ENCODE measurements around the gene SDC4. TPM values are rescaled to one million over a fixed set of nuclear protein-coding genes. Genes with fewer than 3 reads are reported as not detected.
"Not testable (repeated sequence)": the region's sequence is repeated elsewhere in the genome, so short reads cannot be mapped to it uniquely, and the experiment has no call there.

SDC4 gene
- total and polyA plus RNA-seq, 7 experiments from 2014 or later = 0.21 to 46.7 (median 0.47) TPM; not detected in 1

GRCh38 chr20:45354423-45355208, 6.4 kb upstream of the SDC4 start:
- ATAC-seq = no peak
- Mint-ChIP-seq H3K4me3 (peak overlapping the region in 1 of 10 donors; percentile 82), H3K36me3 (no peaks in the 10 kb centered on the region), H3K9me3 (no peaks in the 10 kb centered on the region), H3K27ac (peak overlapping the region in 1 of 9 donors; percentile 92), H3K4me1 (peaks cover 0 to 64% (median 0%) of the 10 kb centered on the region in 7 donors), H3K27me3 (no peaks in the 10 kb centered on the region)
- ChIA-PET POLR2A (interaction anchor here (1.0 kb wide), 1 partner anchor 19 kb away, joined by 3 read pairs; no protein-coding TSS in a partner anchor), CTCF (interaction anchor here (1.0 to 1.7 kb wide), 2 partner anchors 19 to 95 kb away, joined by 3 to 4 read pairs; no protein-coding TSS in a partner anchor)
- no peaks in the 10 kb centered on the region for H3K36me3 ChIP-seq (ENCODE audit: control insufficient read depth in 2 of 3, insufficient read depth in 3 of 3, low read length in 3 of 3)
- no peaks in the 10 kb centered on the region for H3K27me3 ChIP-seq (ENCODE audit: control insufficient read depth in 2 of 2, insufficient read depth in 2 of 2, low read length in 2 of 2)
- no peak overlapping the region for H3K4me3 ChIP-seq (ENCODE audit: low read length)
- no peaks in the 10 kb centered on the region for H3K9me3 ChIP-seq (ENCODE audit: control insufficient read depth in 2 of 3, low read length in 3 of 3)
- H3K27ac ChIP-seq (ENCODE audit: low read depth, low read length) = no peak overlapping the region
- no peak for DNase-seq
- intact Hi-C loops (cut with micrococcal nuclease) = no loop called here
- H3K4me1 ChIP-seq (ENCODE audit: control insufficient read depth in 2 of 2, insufficient read depth in 2 of 2, low read length in 2 of 2) = no peaks in the 10 kb centered on the region

- Histone ChIP-seq H3K27me3 (ENCODE audit: control insufficient read depth in 2 of 2, insufficient read depth in 2 of 2, low read length in 2 of 2) (no peaks in the 10 kb centered on the region), H3K9me3 (ENCODE audit: control insufficient read depth in 2 of 3, low read length in 3 of 3) (no peaks in the 10 kb centered on the region), H3K4me3 (ENCODE audit: low read length) (no peak overlapping the region), H3K36me3 (ENCODE audit: control insufficient read depth in 2 of 3, insufficient read depth in 3 of 3, low read length in 3 of 3) (no peaks in the 10 kb centered on the region), H3K27ac (ENCODE audit: low read depth, low read length) (no peak overlapping the region), H3K4me1 (ENCODE audit: control insufficient read depth in 2 of 2, insufficient read depth in 2 of 2, low read length in 2 of 2) (no peaks in the 10 kb centered on the region)
- peaks cover 0 to 60% (median 0%) of the 10 kb centered on the region in 7 donors for H3K4me1 Mint-ChIP-seq
- ChIA-PET CTCF (no interaction called here), POLR2A (interaction anchor here (1.0 kb wide), 1 partner anchor 20 kb away, joined by 3 read pairs; no protein-coding TSS in a partner anchor)
- H3K27me3 Mint-ChIP-seq = no peaks in the 10 kb centered on the region
- intact Hi-C loops (cut with micrococcal nuclease) = no loop called here
- ATAC-seq = no peak
- H3K27ac Mint-ChIP-seq = peak overlapping the region in 1 of 9 donors; percentile 92
- H3K36me3 Mint-ChIP-seq = no peaks in the 10 kb centered on the region
- H3K9me3 Mint-ChIP-seq = no peaks in the 10 kb centered on the region
- H3K4me3 Mint-ChIP-seq = no peak overlapping the region
- no peak for DNase-seq
These were observed 5.5 kb upstream of the SDC4 start for GRCh38 chr20:45353746-45354145.

- Histone ChIP-seq H3K27me3 (ENCODE audit: control insufficient read depth in 2 of 2, insufficient read depth in 2 of 2, low read length in 2 of 2) (no peaks in the 10 kb centered on the region), H3K4me3 (ENCODE audit: low read length) (no peak overlapping the region), H3K27ac (ENCODE audit: low read depth, low read length) (no peak overlapping the region), H3K4me1 (ENCODE audit: control insufficient read depth in 2 of 2, insufficient read depth in 2 of 2, low read length in 2 of 2) (peaks cover 1% of the 10 kb centered on the region in 2 donors), H3K36me3 (ENCODE audit: control insufficient read depth in 2 of 3, insufficient read depth in 3 of 3, low read length in 3 of 3) (no peaks in the 10 kb centered on the region), H3K9me3 (ENCODE audit: control insufficient read depth in 2 of 3, low read length in 3 of 3) (no peaks in the 10 kb centered on the region)
- no peak for ATAC-seq
- no peak overlapping the region for H3K4me3 Mint-ChIP-seq
- POLR2A ChIA-PET = interaction anchor here (1.7 kb wide), 1 partner anchor 10 kb away, joined by 4 read pairs; the partner anchor contains the start of gene SYS1
- intact Hi-C loops (cut with micrococcal nuclease) = no loop called here
- no peaks in the 10 kb centered on the region for H3K9me3 Mint-ChIP-seq
- DNase-seq = no peak
- H3K27ac Mint-ChIP-seq = no peak overlapping the region
- CTCF ChIA-PET = no interaction called here
- no peaks in the 10 kb centered on the region for H3K36me3 Mint-ChIP-seq
- peaks cover 0 to 52% (median under 1%) of the 10 kb centered on the region in 7 donors for H3K4me1 Mint-ChIP-seq
- no peaks in the 10 kb centered on the region for H3K27me3 Mint-ChIP-seq
These were observed 4.5 kb upstream of the SDC4 start for GRCh38 chr20:45352729-45353128.

- CTCF ChIA-PET = interaction anchor here (1.2 kb wide), 1 partner anchor 11 kb away, joined by 3 read pairs; no protein-coding TSS in a partner anchor
- H3K9me3 ChIP-seq (ENCODE audit: control insufficient read depth in 2 of 3, low read length in 3 of 3); H3K27me3 ChIP-seq (ENCODE audit: control insufficient read depth in 2 of 2, insufficient read depth in 2 of 2, low read length in 2 of 2); H3K36me3 Mint-ChIP-seq; H3K36me3 ChIP-seq (ENCODE audit: control insufficient read depth in 2 of 3, insufficient read depth in 3 of 3, low read length in 3 of 3); DNase-seq; POLR2A ChIA-PET; intact Hi-C loops (cut with micrococcal nuclease); H3K27ac Mint-ChIP-seq; H3K4me3 Mint-ChIP-seq; H3K27ac ChIP-seq (ENCODE audit: low read depth, low read length); ATAC-seq; H3K9me3 Mint-ChIP-seq; H3K4me1 ChIP-seq (ENCODE audit: control insufficient read depth in 2 of 2, insufficient read depth in 2 of 2, low read length in 2 of 2); H3K4me3 ChIP-seq (ENCODE audit: low read length): not testable (repeated sequence)
- H3K4me1 Mint-ChIP-seq = peaks cover 3 to 58% (median 7%) of the 10 kb centered on the region in 7 donors
- peaks cover 0 to 13% (median 7%) of the 10 kb centered on the region in 5 donors for H3K27me3 Mint-ChIP-seq
These were observed 2.6 kb upstream of the SDC4 start for GRCh38 chr20:45350795-45351194.

- Histone ChIP-seq H3K9me3 (ENCODE audit: control insufficient read depth in 2 of 3, low read length in 3 of 3) (no peaks in the 10 kb centered on the region), H3K36me3 (ENCODE audit: control insufficient read depth in 2 of 3, insufficient read depth in 3 of 3, low read length in 3 of 3) (no peaks in the 10 kb centered on the region), H3K4me3 (ENCODE audit: low read length) (no peak overlapping the region), H3K27me3 (ENCODE audit: control insufficient read depth in 2 of 2, insufficient read depth in 2 of 2, low read length in 2 of 2) (no peaks in the 10 kb centered on the region), H3K4me1 (ENCODE audit: control insufficient read depth in 2 of 2, insufficient read depth in 2 of 2, low read length in 2 of 2) (peaks cover 4% of the 10 kb centered on the region in 2 donors), H3K27ac (ENCODE audit: low read depth, low read length) (no peak overlapping the region)
- H3K4me3 Mint-ChIP-seq = no peak overlapping the region
- CTCF ChIA-PET = no interaction called here
- DNase-seq = no peak
- intact Hi-C loops (cut with micrococcal nuclease) = no loop called here
- peaks cover 3 to 58% (median 7%) of the 10 kb centered on the region in 7 donors for H3K4me1 Mint-ChIP-seq
- ATAC-seq = no peak
- peaks cover 0 to 17% (median 7%) of the 10 kb centered on the region in 5 donors for H3K27me3 Mint-ChIP-seq
- POLR2A ChIA-PET = no interaction called here
- no peak overlapping the region for H3K27ac Mint-ChIP-seq
- H3K36me3 Mint-ChIP-seq = no peaks in the 10 kb centered on the region
- H3K9me3 Mint-ChIP-seq = no peaks in the 10 kb centered on the region
These were observed 2.0 kb upstream of the SDC4 start for GRCh38 chr20:45350217-45350616.

- Histone ChIP-seq H3K4me1 (ENCODE audit: control insufficient read depth in 2 of 2, insufficient read depth in 2 of 2, low read length in 2 of 2) (peaks cover 4% of the 10 kb centered on the region in 2 donors), H3K9me3 (ENCODE audit: control insufficient read depth in 2 of 3, low read length in 3 of 3) (no peaks in the 10 kb centered on the region), H3K36me3 (ENCODE audit: control insufficient read depth in 2 of 3, insufficient read depth in 3 of 3, low read length in 3 of 3) (no peaks in the 10 kb centered on the region), H3K4me3 (ENCODE audit: low read length) (peak overlapping the region; percentile 54), H3K27ac (ENCODE audit: low read depth, low read length) (no peak overlapping the region), H3K27me3 (ENCODE audit: control insufficient read depth in 2 of 2, insufficient read depth in 2 of 2, low read length in 2 of 2) (no peaks in the 10 kb centered on the region)
- CTCF ChIA-PET = interaction anchor here (2.1 kb wide), 1 partner anchor 24 kb away, joined by 4 read pairs; no protein-coding TSS in a partner anchor
- ATAC-seq (peak; percentile 18), DNase-seq (no peak)
- intact Hi-C loops (cut with micrococcal nuclease) = no loop called here
- POLR2A ChIA-PET = interaction anchor here (1.0 kb wide), 1 partner anchor 15 kb away, joined by 7 read pairs; the partner anchor contains the start of gene SYS1
- Mint-ChIP-seq H3K4me3 (peak overlapping the region; percentile 45 to 95 (median 74)), H3K4me1 (peaks cover 3 to 56% (median 7%) of the 10 kb centered on the region in 7 donors), H3K27ac (peak overlapping the region in 1 of 9 donors; percentile 83), H3K9me3 (no peaks in the 10 kb centered on the region), H3K36me3 (no peaks in the 10 kb centered on the region), H3K27me3 (peaks cover 0 to 18% (median 7%) of the 10 kb centered on the region in 5 donors)
These were observed 808 bp downstream of the SDC4 start for GRCh38 chr20:45347297-45347935.
